Measurements from ENCODE around the gene PPP1R1C.

PPP1R1C gene

DNA sequence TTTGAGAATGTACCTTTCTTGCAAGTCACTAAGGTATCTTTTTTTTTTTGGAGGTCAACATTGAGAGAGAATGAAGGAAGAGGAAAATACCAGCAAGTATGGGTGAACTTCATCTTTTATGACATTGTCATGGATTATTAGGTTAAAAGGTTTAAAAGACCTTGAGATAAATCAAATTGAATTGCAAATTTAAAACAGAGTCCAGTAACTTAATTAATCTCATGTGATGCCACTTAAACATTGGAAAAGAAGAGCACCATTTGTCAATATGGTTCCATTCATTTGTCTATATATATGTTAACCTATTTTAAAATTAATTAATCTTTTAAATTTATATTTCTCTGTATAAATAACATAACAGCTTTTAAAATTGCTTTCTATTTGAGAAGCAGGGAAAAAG, 83.8 kb downstream of the PPP1R1C start:
- Histone ChIP-seq H2AFZ (ENCODE audit: low read depth, low read length, severe bottlenecking) (no peak overlapping the region), H3K4me2 (ENCODE audit: low read depth, low read length, poor library complexity, severe bottlenecking) (no peak overlapping the region), H3K27me3 (ENCODE audit: low read length) (no peaks in the 10 kb centered on the region), H3F3A (ENCODE audit: insufficient read depth) (no peaks in the 10 kb centered on the region), H3K9me2 (replicated peaks; ENCODE audit: insufficient read depth, low read length) (no peaks in the 10 kb centered on the region), H3K9me3 (ENCODE audit: insufficient read depth, low read length) (no peaks in the 10 kb centered on the region), H3K27ac (ENCODE audit: low read depth, low read length) (no peak overlapping the region), H3K36me3 (ENCODE audit: low read length) (no peaks in the 10 kb centered on the region), H4K20me1 (ENCODE audit: low read depth, low read length) (no peaks in the 10 kb centered on the region), H3K9ac (ENCODE audit: low read length) (no peak overlapping the region), H3K79me2 (ENCODE audit: insufficient read depth, low read length) (no peaks in the 10 kb centered on the region), H3K4me3 (ENCODE audit: insufficient read depth, low read length, poor library complexity, severe bottlenecking) (no peak overlapping the region)
- TF ChIP-seq EZH2phosphoT487 (conservative IDR thresholded peaks at IDR 0.05; ENCODE audit: low read length): no peak
- no peak for TF ChIP-seq CTCF (IDR thresholded peaks at IDR 0.05; ENCODE audit: insufficient read depth, low read length, poor library complexity, severe bottlenecking)

GRCh38 chr2:182069908-182070307, 84.3 kb downstream of the PPP1R1C start:
- Histone ChIP-seq H3K27ac (ENCODE audit: low read depth, low read length) (no peak overlapping the region), H4K20me1 (ENCODE audit: low read depth, low read length) (no peaks in the 10 kb centered on the region), H3K4me2 (ENCODE audit: low read depth, low read length, poor library complexity, severe bottlenecking) (no peak overlapping the region), H2AFZ (ENCODE audit: low read depth, low read length, severe bottlenecking) (no peak overlapping the region), H3K4me3 (ENCODE audit: insufficient read depth, low read length, poor library complexity, severe bottlenecking) (no peak overlapping the region), H3K9ac (ENCODE audit: low read length) (no peak overlapping the region), H3F3A (ENCODE audit: insufficient read depth) (no peaks in the 10 kb centered on the region), H3K79me2 (ENCODE audit: insufficient read depth, low read length) (no peaks in the 10 kb centered on the region), H3K9me3 (ENCODE audit: insufficient read depth, low read length) (no peaks in the 10 kb centered on the region), H3K36me3 (ENCODE audit: low read length) (no peaks in the 10 kb centered on the region), H3K9me2 (replicated peaks; ENCODE audit: insufficient read depth, low read length) (no peaks in the 10 kb centered on the region), H3K27me3 (ENCODE audit: low read length) (no peaks in the 10 kb centered on the region)
- TF ChIP-seq CTCF (IDR thresholded peaks at IDR 0.05; ENCODE audit: insufficient read depth, low read length, poor library complexity, severe bottlenecking) (no peak), EZH2phosphoT487 (conservative IDR thresholded peaks at IDR 0.05; ENCODE audit: low read length) (no peak)

GRCh38 chr2:182070736-182071135, 85.1 kb downstream of the PPP1R1C start:
- Histone ChIP-seq H3K4me3 (ENCODE audit: insufficient read depth, low read length, poor library complexity, severe bottlenecking) (no peak overlapping the region), H3K9me2 (replicated peaks; ENCODE audit: insufficient read depth, low read length) (no peaks in the 10 kb centered on the region), H3K9me3 (ENCODE audit: insufficient read depth, low read length) (no peaks in the 10 kb centered on the region), H3K27ac (ENCODE audit: low read depth, low read length) (no peak overlapping the region), H3K36me3 (ENCODE audit: low read length) (no peaks in the 10 kb centered on the region), H2AFZ (ENCODE audit: low read depth, low read length, severe bottlenecking) (no peak overlapping the region), H3K27me3 (ENCODE audit: low read length) (no peaks in the 10 kb centered on the region), H3K9ac (ENCODE audit: low read length) (no peak overlapping the region), H3K79me2 (ENCODE audit: insufficient read depth, low read length) (no peaks in the 10 kb centered on the region), H4K20me1 (ENCODE audit: low read depth, low read length) (no peaks in the 10 kb centered on the region), H3K4me2 (ENCODE audit: low read depth, low read length, poor library complexity, severe bottlenecking) (no peak overlapping the region), H3F3A (ENCODE audit: insufficient read depth) (no peaks in the 10 kb centered on the region)
- no peak for TF ChIP-seq CTCF (IDR thresholded peaks at IDR 0.05; ENCODE audit: insufficient read depth, low read length, poor library complexity, severe bottlenecking)
- TF ChIP-seq EZH2phosphoT487 (conservative IDR thresholded peaks at IDR 0.05; ENCODE audit: low read length): no peak
